HTR-8/SVneo (cell line): Measurements from ENCODE around the gene VPS54.
"Not testable (repeated sequence)": the region's sequence is repeated elsewhere in the genome, so short reads cannot be mapped to it uniquely, and the experiment has no call there.

Experiments used
- DNase-seq: peaks from one replicate; pipeline ENCODE4 v3.0.0; 2011; ENCODE audit warnings: low spot score, mixed read lengths; ENCODE audit not compliant: insufficient read length
- FAIRE-seq: peaks from 2 replicates; lab custom pipeline; 2011; peaks lifted over from hg19 to GRCh38; lab: Jason Lieb, UNC

The VPS54 gene

GRCh38 chr2:63932104-63932503, 87.1 kb downstream of the VPS54 start:
- DNase-seq, FAIRE-seq: not testable (repeated sequence)

GRCh38 chr2:63926815-63927214, 92.4 kb downstream of the VPS54 start:
- DNase-seq (no peak), FAIRE-seq (no peak)

GRCh38 chr2:63914311-63914710, 104.9 kb downstream of the VPS54 start:
- no peak for FAIRE-seq
- no peak for DNase-seq

- no peak for FAIRE-seq
- DNase-seq, result no peak
Measured at GRCh38 chr2:63903003-63903402, 116.2 kb downstream of the VPS54 start.

- FAIRE-seq (no peak), DNase-seq (no peak)
Measured at GRCh38 chr2:63902149-63902548, 117.1 kb downstream of the VPS54 start.

GRCh38 chr2:63899639-63900038, 119.6 kb downstream of the VPS54 start:
- no peak for DNase-seq
- no peak for FAIRE-seq

GRCh38 chr2:63898839-63899238, 120.4 kb downstream of the VPS54 start:
- DNase-seq, result no peak

GRCh38 chr2:63894167-63894566, 125.1 kb downstream of the VPS54 start:
- FAIRE-seq (no peak), DNase-seq (no peak)

More at GRCh38 chr2:63898839-63899238, 120.4 kb downstream of the VPS54 start:
- no peak for FAIRE-seq

GRCh38 chr2:63893163-63893562, 126.1 kb downstream of the VPS54 start:
- no peak for FAIRE-seq
- DNase-seq, result no peak

GRCh38 chr2:63891488-63892030, 127.7 kb downstream of the VPS54 start:
- DNase-seq, result no peak
- FAIRE-seq, result no peak

GRCh38 chr2:63890678-63891077, 128.6 kb downstream of the VPS54 start:
- no peak for DNase-seq
- no peak for FAIRE-seq

- peak; percentile 76 for FAIRE-seq
- peak; percentile 56 for DNase-seq
Measured at GRCh38 chr2:63888490-63889402, 130.5 kb downstream of the VPS54 start.

GRCh38 chr2:63888053-63888452, 131.2 kb downstream of the VPS54 start:
- FAIRE-seq (no peak), DNase-seq (no peak)

GRCh38 chr2:63886445-63886844, 132.8 kb downstream of the VPS54 start:
- DNase-seq (no peak), FAIRE-seq (no peak)

- FAIRE-seq (no peak), DNase-seq (no peak)
Measured at GRCh38 chr2:63882395-63883105, 136.7 kb downstream of the VPS54 start.

- DNase-seq (no peak), FAIRE-seq (no peak)
Measured at GRCh38 chr2:63881205-63881604, 138.0 kb downstream of the VPS54 start.

GRCh38 chr2:63880625-63881024, 138.6 kb downstream of the VPS54 start:
- DNase-seq (no peak), FAIRE-seq (no peak)

- no peak for DNase-seq
- no peak for FAIRE-seq
Measured at GRCh38 chr2:63879876-63880433, 139.3 kb downstream of the VPS54 start.

- DNase-seq (no peak), FAIRE-seq (no peak)
Measured at GRCh38 chr2:63878486-63878885, 140.7 kb downstream of the VPS54 start.

- DNase-seq (no peak), FAIRE-seq (no peak)
Measured at GRCh38 chr2:63876311-63876710, 142.9 kb downstream of the VPS54 start.
